Liver (tissue), 9 donors: Measurements from ENCODE around the gene MEI4. TPM values are rescaled to one million over a fixed set of nuclear protein-coding genes. Genes with fewer than 3 reads are reported as not detected.

Experiments
- DNase-seq: peaks from one replicate; pipeline ENCODE4 v3.0.0-alpha.2; 2017; ENCODE audit warnings: low spot score
- H3K27ac ChIP-seq, 2 donors: one replicate each; pipeline ENCODE4 v1.7.0; 2013; ENCODE audit warnings: inconsistent platforms in 2 of 2, low read length in 2 of 2, control low read depth in 1 of 2, low read depth in 1 of 2, mild to moderate bottlenecking in 1 of 2
- H3K27me3 ChIP-seq, 4 donors: one replicate each; pipeline versions ENCODE4 v1.6.1 to v1.7.0; 2013; ENCODE audit warnings: low read length in 3 of 4, inconsistent platforms in 1 of 4, mild to moderate bottlenecking in 1 of 4, moderate library complexity in 1 of 4; ENCODE audit not compliant: control insufficient read depth in 4 of 4, insufficient read depth in 4 of 4
- H3K36me3 ChIP-seq, 4 donors: one replicate each; pipeline versions ENCODE4 v1.6.1 to v1.7.0; 2013; ENCODE audit warnings: low read length in 3 of 4, mild to moderate bottlenecking in 3 of 4, low read depth in 1 of 4, moderate library complexity in 1 of 4; ENCODE audit not compliant: control insufficient read depth in 4 of 4, insufficient read depth in 3 of 4
- H3K4me1 ChIP-seq, 4 donors: one replicate each; pipeline versions ENCODE4 v1.6.1 to v1.7.0; 2013; ENCODE audit warnings: low read length in 3 of 4, mild to moderate bottlenecking in 3 of 4, moderate library complexity in 1 of 4; ENCODE audit not compliant: control insufficient read depth in 4 of 4, insufficient read depth in 4 of 4
- H3K4me3 ChIP-seq, 3 donors: one replicate each; pipeline versions ENCODE4 v1.6.1 to v1.7.0; 2013; ENCODE audit warnings: low read length in 3 of 3, control low read depth in 1 of 3, low read depth in 1 of 3, mild to moderate bottlenecking in 1 of 3
- H3K9ac ChIP-seq, 2 donors: one replicate each; pipeline ENCODE4 v1.7.0; 2013; ENCODE audit warnings: low read length in 2 of 2, mild to moderate bottlenecking in 2 of 2, moderate library complexity in 2 of 2, control low read depth in 1 of 2, low read depth in 1 of 2
- H3K9me3 ChIP-seq, 4 donors: one replicate each; pipeline versions ENCODE4 v1.6.1 to v1.7.0; 2013; ENCODE audit warnings: low read length in 3 of 4; ENCODE audit not compliant: control insufficient read depth in 4 of 4
- ATF3 ChIP-seq: IDR thresholded peaks from 2 replicates; pipeline ENCODE4 v1.6.1; 2016; ENCODE audit warnings: antibody characterized with exemption
- CTCF ChIP-seq: fragments of 150-350 bp; IDR thresholded peaks from 2 replicates; pipeline ENCODE4 v1.5.1; 2017; ENCODE audit warnings: improper control_type of control experiment, low read depth, low read length; ENCODE audit not compliant: missing input control
- EGR1 ChIP-seq, 2 donors: IDR thresholded peaks; 2 replicates each; pipeline ENCODE4 v1.6.1; 2016 to 2018; ENCODE audit warnings: antibody characterized with exemption in 2 of 2, low read depth in 2 of 2
- FOXA1 ChIP-seq: IDR thresholded peaks from 2 replicates; pipeline ENCODE4 v1.6.1; 2016; ENCODE audit warnings: antibody characterized with exemption
- FOXA2 ChIP-seq: IDR thresholded peaks from 2 replicates; pipeline ENCODE4 v1.6.1; 2016; ENCODE audit warnings: antibody characterized with exemption
- GABPA ChIP-seq, 2 donors: IDR thresholded peaks in 1 of 2; conservative IDR thresholded peaks in 1 of 2; 2 replicates each; pipeline ENCODE4 v1.6.1; 2016; ENCODE audit warnings: antibody characterized with exemption in 2 of 2, mild to moderate bottlenecking in 1 of 2, moderate library complexity in 1 of 2
- HNF4A ChIP-seq, 2 donors: conservative IDR thresholded peaks; 2 replicates each; pipeline ENCODE4 v1.6.1; 2016; ENCODE audit warnings: antibody characterized with exemption in 2 of 2, mild to moderate bottlenecking in 2 of 2
- HNF4G ChIP-seq: IDR thresholded peaks from 2 replicates; pipeline ENCODE4 v1.6.1; 2016; ENCODE audit warnings: antibody characterized with exemption
- JUND ChIP-seq, 2 donors: IDR thresholded peaks; 2 replicates each; pipeline ENCODE4 v1.6.1; 2016; ENCODE audit warnings: antibody characterized with exemption in 2 of 2
- MAX ChIP-seq: IDR thresholded peaks from 2 replicates; pipeline ENCODE4 v1.6.1; 2016; ENCODE audit warnings: antibody characterized with exemption
- NR2F2 ChIP-seq: IDR thresholded peaks from 2 replicates; pipeline ENCODE4 v1.6.1; 2016; ENCODE audit warnings: antibody characterized with exemption
- RAD21 ChIP-seq, 2 donors: IDR thresholded peaks; 2 replicates each; pipeline ENCODE4 v1.6.1; 2016; ENCODE audit warnings: antibody characterized with exemption in 2 of 2, mild to moderate bottlenecking in 2 of 2
- REST ChIP-seq: IDR thresholded peaks from 2 replicates; pipeline ENCODE4 v1.6.1; 2016; ENCODE audit warnings: antibody characterized with exemption, mild to moderate bottlenecking
- RXRA ChIP-seq, 2 donors: IDR thresholded peaks; 2 replicates each; pipeline ENCODE4 v1.6.1; 2017 to 2018; ENCODE audit warnings: antibody characterized with exemption in 2 of 2, mild to moderate bottlenecking in 1 of 2
- SP1 ChIP-seq: IDR thresholded peaks from 2 replicates; pipeline ENCODE4 v1.6.1; 2018; ENCODE audit warnings: antibody characterized with exemption, mild to moderate bottlenecking
- TAF1 ChIP-seq: conservative IDR thresholded peaks from 2 replicates; pipeline ENCODE4 v1.6.1; 2016; ENCODE audit warnings: antibody characterized with exemption, mild to moderate bottlenecking
- YY1 ChIP-seq: IDR thresholded peaks from 2 replicates; pipeline ENCODE4 v1.6.1; 2016; ENCODE audit warnings: antibody characterized with exemption, mild to moderate bottlenecking
- ZBTB33 ChIP-seq: IDR thresholded peaks from 2 replicates; pipeline ENCODE4 v1.6.1; 2016; ENCODE audit warnings: antibody characterized with exemption
- WGBS: extraction: QIAGEN DNeasy Blood & Tissue Kit; methylation state at CpG from one replicate; pipeline ENCODE4 v1.1.7; 2013; 5-methylcytosine and 5-hydroxymethylcytosine counted together
- polyA plus RNA-seq, 2 donors: library from polyadenylated mRNA; stranded (reverse) in 1 of 2; unstranded in 1 of 2; fragments of 200-250 nt in 1 of 2; fragments of >200 nt in 1 of 2; fragmentation: Nextera tagmentation in 1 of 2; extraction: Ambion mirVana in 1 of 2; gene quantifications; one replicate each; pipeline versions ENCODE4 v1.2.1 to v1.2.3, GENCODE V29; 2013 to 2015
- total RNA-seq, 2 donors: library from RNA; depleted of rRNA; stranded (reverse); fragments of >200 nt; gene quantifications; one replicate each; pipeline ENCODE4 v1.2.3, GENCODE V29; 2014
- donor health status: healthy.
- donor health status: healthy.
- donor health status: healthy.
- donor health status: healthy.
- donor health status: healthy.

The MEI4 gene
- total and polyA plus RNA-seq, 4 donors = 0.36 to 0.84 (median 0.42) TPM

GRCh38 chr6:77707603-77708002 is 54.8 kb downstream of the MEI4 start:
- Histone ChIP-seq H3K4me1 (no peaks in the 10 kb centered on the region), H3K36me3 (no peaks in the 10 kb centered on the region), H3K4me3 (no peak overlapping the region), H3K27ac (no peak overlapping the region), H3K9ac (no peak overlapping the region), H3K27me3 (no peaks in the 10 kb centered on the region), H3K9me3 (peaks cover 0 to 9% (median 0%) of the 10 kb centered on the region in 4 donors)
- TF ChIP-seq RAD21 (IDR thresholded peaks at IDR 0.05) (no peak), MAX (no peak), SP1 (no peak), NR2F2 (no peak), HNF4G (no peak), TAF1 (no peak), CTCF (no peak), JUND (IDR thresholded peaks at IDR 0.05) (no peak), RXRA (IDR thresholded peaks at IDR 0.05) (no peak), FOXA1 (no peak)
- 88% methylated on average over 2 of the region's 2 CpGs for WGBS
- DNase-seq = no peak

GRCh38 chr6:77715588-77715987 is 62.7 kb downstream of the MEI4 start:
- no peaks in the 10 kb centered on the region for H3K9me3 ChIP-seq
- DNase-seq = no peak
- H3K27ac ChIP-seq = no peak overlapping the region
- H3K27me3 ChIP-seq = no peaks in the 10 kb centered on the region
- no peaks in the 10 kb centered on the region for H3K36me3 ChIP-seq
- TF ChIP-seq ZBTB33 (no peak), RXRA (IDR thresholded peaks at IDR 0.05) (no peak), FOXA2 (no peak), HNF4G (no peak), EGR1 (IDR thresholded peaks at IDR 0.05; ENCODE audit: low read depth in 2 of 2) (no peak), GABPA (IDR thresholded peaks at IDR 0.05 in 1 of 2, conservative IDR thresholded peaks at IDR 0.05 in 1 of 2) (no peak), MAX (no peak), TAF1 (no peak)
- 93% methylated on average over 6 of the region's 6 CpGs for WGBS
- no peaks in the 10 kb centered on the region for H3K4me1 ChIP-seq
- H3K4me3 ChIP-seq = no peak overlapping the region
- no peak overlapping the region for H3K9ac ChIP-seq

- H3K4me3 ChIP-seq = no peak overlapping the region
- 90% methylated on average over 1 of the region's 1 CpG for WGBS
- no peaks in the 10 kb centered on the region for H3K4me1 ChIP-seq
- no peaks in the 10 kb centered on the region for H3K36me3 ChIP-seq
- no peak overlapping the region for H3K9ac ChIP-seq
- H3K27me3 ChIP-seq = no peaks in the 10 kb centered on the region
- no peaks in the 10 kb centered on the region for H3K9me3 ChIP-seq
- no peak for DNase-seq
- no peak overlapping the region for H3K27ac ChIP-seq
- TF ChIP-seq HNF4A (conservative IDR thresholded peaks at IDR 0.05) (no peak), ZBTB33 (no peak), YY1 (no peak), JUND (IDR thresholded peaks at IDR 0.05) (no peak), NR2F2 (no peak), MAX (no peak), ATF3 (no peak), FOXA1 (no peak), RAD21 (IDR thresholded peaks at IDR 0.05) (no peak), HNF4G (no peak), SP1 (no peak), REST (no peak), FOXA2 (no peak)
These were observed 63.5 kb downstream of the MEI4 start for GRCh38 chr6:77716311-77716710.
